ENCODE results near the gene B3GAT1.

Gene B3GAT1

DNA sequence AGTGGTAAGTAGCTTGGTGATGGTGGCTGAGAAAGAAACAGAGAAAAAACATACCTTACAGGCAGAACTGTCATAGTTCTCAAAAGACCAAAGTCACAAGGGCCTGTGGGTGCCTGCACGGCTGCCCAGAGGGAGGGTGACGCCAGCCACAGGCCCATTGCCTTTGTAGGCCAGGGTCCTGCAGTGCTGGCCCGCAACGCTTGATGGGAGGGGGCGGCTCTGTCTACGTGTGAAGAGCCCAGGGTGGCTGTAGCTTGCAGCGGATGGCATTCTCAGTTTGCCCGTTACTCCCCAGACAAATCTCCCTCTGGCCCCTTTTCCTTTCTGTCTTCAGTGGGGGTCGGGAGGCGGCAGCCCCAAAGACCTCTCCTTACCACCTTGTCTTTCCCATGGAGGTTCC lies 24.7 kb upstream of the B3GAT1 start:
- H3K4me1 Mint-ChIP-seq: no peaks in the 10 kb centered on the region
- TF ChIP-seq, protein P1, sequence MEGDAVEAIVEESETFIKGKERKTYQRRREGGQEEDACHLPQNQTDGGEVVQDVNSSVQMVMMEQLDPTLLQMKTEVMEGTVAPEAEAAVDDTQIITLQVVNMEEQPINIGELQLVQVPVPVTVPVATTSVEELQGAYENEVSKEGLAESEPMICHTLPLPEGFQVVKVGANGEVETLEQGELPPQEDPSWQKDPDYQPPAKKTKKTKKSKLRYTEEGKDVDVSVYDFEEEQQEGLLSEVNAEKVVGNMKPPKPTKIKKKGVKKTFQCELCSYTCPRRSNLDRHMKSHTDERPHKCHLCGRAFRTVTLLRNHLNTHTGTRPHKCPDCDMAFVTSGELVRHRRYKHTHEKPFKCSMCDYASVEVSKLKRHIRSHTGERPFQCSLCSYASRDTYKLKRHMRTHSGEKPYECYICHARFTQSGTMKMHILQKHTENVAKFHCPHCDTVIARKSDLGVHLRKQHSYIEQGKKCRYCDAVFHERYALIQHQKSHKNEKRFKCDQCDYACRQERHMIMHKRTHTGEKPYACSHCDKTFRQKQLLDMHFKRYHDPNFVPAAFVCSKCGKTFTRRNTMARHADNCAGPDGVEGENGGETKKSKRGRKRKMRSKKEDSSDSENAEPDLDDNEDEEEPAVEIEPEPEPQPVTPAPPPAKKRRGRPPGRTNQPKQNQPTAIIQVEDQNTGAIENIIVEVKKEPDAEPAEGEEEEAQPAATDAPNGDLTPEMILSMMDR (IDR thresholded peaks at IDR 0.05; ENCODE audit: unreplicated experiment in 3 of 3): no peak

DNA sequence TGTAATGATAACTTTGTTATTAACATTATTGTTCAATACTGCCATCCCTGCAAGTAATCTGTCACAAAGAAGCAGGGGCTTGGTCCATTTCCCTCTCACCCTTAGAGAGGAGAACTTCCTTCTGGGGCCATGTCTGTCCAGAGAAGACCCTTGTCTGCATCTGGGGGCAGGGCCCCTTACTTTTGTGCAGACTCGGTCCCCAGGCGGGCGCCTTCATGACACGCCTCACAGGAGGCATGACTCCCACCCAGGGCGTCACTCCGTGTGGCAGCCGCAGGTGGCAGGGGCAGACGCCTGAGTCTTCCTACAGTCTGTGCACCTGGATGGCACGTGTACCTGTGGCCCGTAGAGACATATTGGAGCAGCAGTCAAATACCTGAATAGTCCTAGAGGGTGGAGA lies 21.8 kb upstream of the B3GAT1 start:
- TF ChIP-seq, protein P1 (IDR thresholded peaks at IDR 0.05; ENCODE audit: unreplicated experiment in 3 of 3): no peak
- Mint-ChIP-seq H3K9me3 (peaks cover 9% of the 10 kb centered on the region), H3K4me1 (no peaks in the 10 kb centered on the region), H3K27ac (no peak overlapping the region), H3K27me3 (ENCODE audit: low read depth) (peaks cover 12% of the 10 kb centered on the region), H3K4me3 (no peak overlapping the region), H3K36me3 (ENCODE audit: low read depth) (no peaks in the 10 kb centered on the region)

More for the DNA sequence above, 24.7 kb upstream of the B3GAT1 start:
- Mint-ChIP-seq H3K36me3 (ENCODE audit: low read depth) (no peaks in the 10 kb centered on the region), H3K27me3 (ENCODE audit: low read depth) (peaks cover 11% of the 10 kb centered on the region), H3K27ac (no peak overlapping the region), H3K4me3 (no peak overlapping the region), H3K9me3 (peaks cover 3% of the 10 kb centered on the region)

DNA sequence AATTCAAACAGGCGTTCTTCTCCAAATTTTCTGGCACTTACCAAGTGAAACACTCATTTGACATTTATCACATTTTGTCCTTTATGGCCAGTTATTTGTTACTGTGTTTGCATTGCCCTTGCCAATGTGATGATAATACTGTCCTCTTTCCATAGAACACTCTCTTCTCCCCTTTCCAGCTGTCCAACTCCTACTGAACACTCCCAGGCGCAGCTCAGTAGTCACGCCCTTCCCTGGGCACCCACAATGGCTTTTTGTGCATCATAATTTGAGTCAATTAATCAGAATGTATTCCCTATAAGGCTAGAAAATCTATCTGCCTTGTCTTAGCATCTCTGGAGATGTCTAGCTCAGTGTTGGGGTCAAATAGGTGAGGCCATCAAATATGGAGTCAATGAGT lies 21.2 kb upstream of the B3GAT1 start:
- Mint-ChIP-seq H3K36me3 (ENCODE audit: low read depth) (no peaks in the 10 kb centered on the region), H3K4me3 (no peak overlapping the region), H3K27ac (no peak overlapping the region), H3K27me3 (ENCODE audit: low read depth) (peaks cover 16% of the 10 kb centered on the region), H3K9me3 (peaks cover 9% of the 10 kb centered on the region), H3K4me1 (no peaks in the 10 kb centered on the region)
- TF ChIP-seq, protein P1 (IDR thresholded peaks at IDR 0.05; ENCODE audit: unreplicated experiment in 3 of 3): no peak

DNA sequence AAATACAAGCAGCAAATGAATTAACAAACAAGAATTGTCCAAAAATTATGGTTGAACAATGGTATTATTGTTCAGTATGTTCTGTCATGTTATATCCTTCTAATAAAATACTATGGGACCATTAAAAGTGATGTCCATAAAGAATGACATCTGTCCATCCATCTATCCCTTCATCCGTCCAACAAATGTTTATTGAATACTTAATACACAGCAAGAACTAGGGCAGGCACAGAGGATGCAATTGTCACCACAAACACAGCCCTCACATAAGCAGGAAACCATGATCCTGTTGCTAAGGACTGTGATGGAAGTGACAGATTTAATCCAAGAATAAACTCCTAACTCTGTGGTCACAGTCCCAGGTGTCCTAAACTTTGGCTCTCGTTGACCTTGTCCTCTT lies 20.7 kb upstream of the B3GAT1 start:
- H3K4me3 Mint-ChIP-seq: no peak overlapping the region

DNA sequence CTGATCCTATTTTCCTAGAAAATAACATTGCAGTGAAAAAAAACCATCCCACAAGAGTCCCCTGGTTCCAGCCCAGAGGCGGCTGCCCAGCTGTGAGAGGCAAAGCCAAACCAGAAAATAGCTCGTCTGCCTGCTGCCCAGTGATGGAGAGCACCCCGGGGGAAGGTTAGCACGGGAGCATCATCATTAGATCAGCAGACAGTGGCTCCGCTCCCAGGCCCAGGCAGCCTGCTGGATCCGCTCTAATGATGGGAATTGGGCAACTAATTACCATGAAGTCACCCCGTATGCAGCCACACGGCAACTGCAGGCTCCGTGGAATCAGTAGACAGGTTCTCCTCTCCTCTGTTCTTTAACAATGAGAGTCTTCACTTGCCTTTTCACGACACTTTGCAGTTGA lies 17.1 kb upstream of the B3GAT1 start:
- H3K4me1 Mint-ChIP-seq: peaks cover 6% of the 10 kb centered on the region
- H3K36me3 Mint-ChIP-seq (ENCODE audit: low read depth): no peaks in the 10 kb centered on the region
- H3K27ac Mint-ChIP-seq: no peak overlapping the region
- peaks cover 29% of the 10 kb centered on the region for H3K27me3 Mint-ChIP-seq (ENCODE audit: low read depth)
- peaks cover 9% of the 10 kb centered on the region for H3K9me3 Mint-ChIP-seq
- TF ChIP-seq, protein P1 (IDR thresholded peaks at IDR 0.05; ENCODE audit: unreplicated experiment in 3 of 3): no peak
- no peak overlapping the region for H3K4me3 Mint-ChIP-seq

More for the DNA sequence above, 20.7 kb upstream of the B3GAT1 start:
- Mint-ChIP-seq H3K27me3 (ENCODE audit: low read depth) (peaks cover 16% of the 10 kb centered on the region), H3K36me3 (ENCODE audit: low read depth) (no peaks in the 10 kb centered on the region), H3K4me1 (no peaks in the 10 kb centered on the region), H3K27ac (no peak overlapping the region), H3K9me3 (peaks cover 9% of the 10 kb centered on the region)
- TF ChIP-seq, protein P1 (IDR thresholded peaks at IDR 0.05; ENCODE audit: unreplicated experiment in 3 of 3): no peak

DNA sequence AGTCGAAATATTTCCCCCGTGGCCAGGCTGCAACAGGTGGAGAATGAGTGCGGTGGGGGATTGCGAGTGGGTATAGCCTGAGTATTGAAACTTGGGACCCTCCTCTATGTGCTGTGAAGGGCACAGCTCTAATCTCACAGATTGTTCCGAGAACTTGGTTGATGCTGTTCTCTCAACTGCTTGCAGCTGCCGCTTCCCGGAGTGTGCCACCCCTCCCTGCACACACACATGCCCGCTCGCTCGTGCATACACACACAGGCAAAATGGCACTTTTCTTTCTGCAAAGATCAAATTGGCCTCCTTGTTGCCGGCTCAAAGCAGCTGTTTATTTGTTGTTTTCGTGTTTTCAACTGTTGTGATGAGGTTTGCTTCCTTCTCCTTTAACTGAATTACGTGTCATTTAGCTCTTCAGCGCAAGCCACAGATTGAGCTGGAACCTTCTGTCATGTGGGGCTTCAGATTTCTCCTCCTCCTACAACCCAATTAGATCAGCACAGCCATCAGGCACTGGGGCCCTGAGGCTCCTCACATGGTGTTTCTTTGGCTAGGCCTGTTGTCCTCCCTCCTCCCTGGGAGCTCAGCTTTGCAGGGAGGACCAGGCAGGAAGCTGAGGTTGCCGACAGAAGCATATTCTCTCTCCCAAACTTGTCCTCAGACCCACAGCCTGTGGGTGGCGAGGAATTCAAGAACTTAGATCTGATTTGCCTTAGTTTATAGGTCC lies 13.9 kb upstream of the B3GAT1 start:
- H3K27ac Mint-ChIP-seq: no peak overlapping the region
- no peaks in the 10 kb centered on the region for H3K36me3 Mint-ChIP-seq (ENCODE audit: low read depth)
- peaks cover 2% of the 10 kb centered on the region for H3K9me3 Mint-ChIP-seq
- H3K4me3 Mint-ChIP-seq: no peak overlapping the region
- H3K27me3 Mint-ChIP-seq (ENCODE audit: low read depth): peaks cover 37% of the 10 kb centered on the region
- TF ChIP-seq, protein P1 (IDR thresholded peaks at IDR 0.05; ENCODE audit: unreplicated experiment in 3 of 3): no peak
- peaks cover 6% of the 10 kb centered on the region for H3K4me1 Mint-ChIP-seq
